ENCODE data around the gene ZBTB4.

The ZBTB4 gene

DNA sequence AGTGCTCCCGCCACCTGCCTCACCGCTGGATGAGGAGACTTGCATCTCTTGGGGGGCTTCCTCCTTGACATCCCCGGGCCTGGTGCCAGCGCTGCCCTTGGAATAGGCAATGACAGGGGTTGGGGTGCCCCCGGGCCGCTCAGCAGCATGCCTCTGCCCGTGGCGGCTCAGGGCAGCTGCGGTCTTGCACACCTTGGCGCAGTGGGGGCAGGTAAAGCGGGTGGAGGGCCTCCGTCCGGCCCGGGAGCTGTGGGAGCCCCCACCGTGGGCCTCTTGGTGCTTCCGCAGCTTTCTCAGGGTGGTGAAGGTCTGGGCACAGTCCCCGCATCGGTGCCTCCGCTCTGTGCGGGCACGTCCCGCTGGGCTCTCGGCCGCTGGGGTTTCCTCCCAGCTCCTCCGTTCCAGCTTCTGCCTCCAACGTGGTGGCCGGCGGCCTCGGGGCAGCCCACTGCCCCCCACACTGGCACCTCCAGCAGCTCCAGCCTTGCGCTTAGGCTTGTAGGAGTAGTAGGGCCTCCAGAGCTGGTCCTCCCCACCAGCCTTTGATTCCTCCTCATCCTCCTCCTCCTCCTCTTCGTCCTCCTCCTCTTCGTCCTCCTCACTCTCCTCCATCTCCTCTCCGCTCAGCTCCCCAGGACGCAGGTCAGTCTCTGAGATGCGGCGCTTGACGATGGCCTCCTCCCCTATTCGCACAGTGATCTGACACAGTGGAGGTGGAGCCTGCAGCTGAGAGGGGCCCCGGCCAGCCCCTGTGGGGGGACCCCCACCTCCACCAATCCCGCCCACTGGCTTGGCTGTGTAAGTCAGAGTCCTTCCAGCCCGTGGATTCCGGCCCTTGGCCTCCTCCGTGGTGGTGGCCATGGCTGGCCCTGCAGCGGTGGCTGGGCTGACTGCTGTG is 16.7 kb downstream of the ZBTB4 start:
- H2BK120ac ChIP-seq (ENCODE audit: insufficient read depth, low read length, poor library complexity) = no peak overlapping the region
- H3K4me3 ChIP-seq (ENCODE audit: low read depth, low read length) = no peak overlapping the region
- no peak for DNase-seq
- no peaks in the 10 kb centered on the region for H3K9me3 ChIP-seq (ENCODE audit: insufficient read depth, low read depth, low read length)
- no peak overlapping the region for H4K91ac ChIP-seq (ENCODE audit: low read depth, low read length)
- H3K23ac ChIP-seq (ENCODE audit: low read length) = no peak overlapping the region
- no peak overlapping the region for H2AK5ac ChIP-seq (ENCODE audit: low read length)
- no peaks in the 10 kb centered on the region for H3K79me1 ChIP-seq (ENCODE audit: low read length)
- no peaks in the 10 kb centered on the region for H3K4me1 ChIP-seq (ENCODE audit: control insufficient read depth in 1 of 2, insufficient read depth in 2 of 2, low read length in 2 of 2)
- no peak overlapping the region for H2BK5ac ChIP-seq (ENCODE audit: low read depth, low read length, poor library complexity)
- no peaks in the 10 kb centered on the region for H3K79me2 ChIP-seq (ENCODE audit: control insufficient read depth, insufficient read depth, low read length, poor library complexity)
- no peak overlapping the region for H3K4ac ChIP-seq (ENCODE audit: low read depth, low read length)
- no peak overlapping the region for H3K4me2 ChIP-seq (ENCODE audit: low read length)
- no peak overlapping the region for H3K9ac ChIP-seq (ENCODE audit: low read length)
- WGBS (ENCODE audit: extremely low coverage, insufficient coverage, insufficient read length) = 100% methylated on average over 3 of the region's 44 CpGs
- H3K27ac ChIP-seq (ENCODE audit: low read depth, low read length) = no peak overlapping the region
- no peak overlapping the region for H2AFZ ChIP-seq (ENCODE audit: insufficient read depth, low read length, poor library complexity)
- no peak overlapping the region for H4K12ac ChIP-seq (ENCODE audit: low read depth, low read length)
- peaks cover 38 to 39% of the 10 kb centered on the region in 2 experiments for H3K36me3 ChIP-seq (ENCODE audit: control insufficient read depth in 1 of 2, insufficient read depth in 2 of 2, low read length in 2 of 2)
- no peak overlapping the region for H4K8ac ChIP-seq (ENCODE audit: low read depth, low read length)
- no peak overlapping the region for H2BK12ac ChIP-seq (ENCODE audit: low read length)
- no peaks in the 10 kb centered on the region for H3K27me3 ChIP-seq (ENCODE audit: insufficient read depth, low read length)
- no peak overlapping the region for H3K18ac ChIP-seq (ENCODE audit: low read length)
- H3K14ac ChIP-seq (ENCODE audit: low read length) = no peak overlapping the region

DNA sequence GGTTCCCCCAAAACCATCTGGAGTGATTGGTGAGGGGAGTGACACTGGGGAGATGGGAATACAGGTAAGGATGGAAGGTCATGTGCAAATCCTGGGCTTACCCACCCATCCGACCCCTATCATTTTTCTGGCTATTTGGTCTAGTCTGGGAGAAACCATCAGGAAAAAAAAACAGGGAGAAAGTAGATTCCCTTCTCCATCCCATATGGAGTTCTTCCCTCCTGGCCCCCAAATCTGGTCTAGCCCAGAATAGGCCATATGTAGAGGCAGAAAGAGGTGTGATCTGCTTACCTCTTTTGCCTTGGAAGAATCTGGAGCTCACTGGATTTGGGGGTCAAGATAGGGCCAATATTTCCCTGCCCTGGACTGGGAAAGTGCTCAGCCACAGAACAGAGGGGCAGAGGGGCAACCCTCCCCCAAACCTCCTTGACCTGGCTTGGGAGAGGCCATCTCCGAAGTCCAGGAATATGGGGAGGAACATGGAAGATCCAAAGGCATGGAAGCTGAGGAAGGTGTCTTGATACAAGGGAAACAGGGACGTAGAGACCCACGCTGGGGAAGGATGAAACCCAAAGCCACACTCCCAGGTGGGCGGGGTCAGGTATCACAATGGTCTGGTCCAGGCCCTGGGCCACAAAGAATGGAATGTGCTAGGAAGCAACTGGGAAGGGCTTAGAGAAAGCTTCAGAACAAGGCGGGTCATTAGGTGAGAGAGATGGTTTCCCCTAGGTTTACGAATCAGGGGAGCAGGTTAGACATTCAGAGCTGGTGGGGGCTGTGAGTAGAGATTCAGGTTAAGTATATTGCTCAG is 18.4 kb downstream of the ZBTB4 start:
- no peak for DNase-seq
- Histone ChIP-seq H3K27me3 (ENCODE audit: insufficient read depth, low read length) (no peaks in the 10 kb centered on the region), H3K4me3 (ENCODE audit: low read depth, low read length) (no peak overlapping the region), H3K27ac (ENCODE audit: low read depth, low read length) (no peak overlapping the region), H3K79me2 (ENCODE audit: control insufficient read depth, insufficient read depth, low read length, poor library complexity) (no peaks in the 10 kb centered on the region), H3K36me3 (ENCODE audit: control insufficient read depth in 1 of 2, insufficient read depth in 2 of 2, low read length in 2 of 2) (peaks cover 27 to 28% of the 10 kb centered on the region in 2 experiments), H4K8ac (ENCODE audit: low read depth, low read length) (no peak overlapping the region), H2AK5ac (ENCODE audit: low read length) (no peak overlapping the region), H3K4ac (ENCODE audit: low read depth, low read length) (no peak overlapping the region), H3K9ac (ENCODE audit: low read length) (no peak overlapping the region), H3K4me1 (ENCODE audit: control insufficient read depth in 1 of 2, insufficient read depth in 2 of 2, low read length in 2 of 2) (peaks cover 3 to 4% of the 10 kb centered on the region in 2 experiments), H3K23ac (ENCODE audit: low read length) (no peak overlapping the region), H3K9me3 (ENCODE audit: insufficient read depth, low read depth, low read length) (no peaks in the 10 kb centered on the region), H2BK5ac (ENCODE audit: low read depth, low read length, poor library complexity) (no peak overlapping the region), H2BK12ac (ENCODE audit: low read length) (no peak overlapping the region), H3K18ac (ENCODE audit: low read length) (no peak overlapping the region), H4K12ac (ENCODE audit: low read depth, low read length) (no peak overlapping the region), H3K79me1 (ENCODE audit: low read length) (no peaks in the 10 kb centered on the region), H2AFZ (ENCODE audit: insufficient read depth, low read length, poor library complexity) (no peak overlapping the region), H2BK120ac (ENCODE audit: insufficient read depth, low read length, poor library complexity) (no peak overlapping the region), H3K14ac (ENCODE audit: low read length) (no peak overlapping the region), H4K91ac (ENCODE audit: low read depth, low read length) (no peak overlapping the region), H3K4me2 (ENCODE audit: low read length) (no peak overlapping the region)
- no CpG with 5 or more reads among the region's 7 CpGs for WGBS (ENCODE audit: extremely low coverage, insufficient coverage, insufficient read length)

DNA sequence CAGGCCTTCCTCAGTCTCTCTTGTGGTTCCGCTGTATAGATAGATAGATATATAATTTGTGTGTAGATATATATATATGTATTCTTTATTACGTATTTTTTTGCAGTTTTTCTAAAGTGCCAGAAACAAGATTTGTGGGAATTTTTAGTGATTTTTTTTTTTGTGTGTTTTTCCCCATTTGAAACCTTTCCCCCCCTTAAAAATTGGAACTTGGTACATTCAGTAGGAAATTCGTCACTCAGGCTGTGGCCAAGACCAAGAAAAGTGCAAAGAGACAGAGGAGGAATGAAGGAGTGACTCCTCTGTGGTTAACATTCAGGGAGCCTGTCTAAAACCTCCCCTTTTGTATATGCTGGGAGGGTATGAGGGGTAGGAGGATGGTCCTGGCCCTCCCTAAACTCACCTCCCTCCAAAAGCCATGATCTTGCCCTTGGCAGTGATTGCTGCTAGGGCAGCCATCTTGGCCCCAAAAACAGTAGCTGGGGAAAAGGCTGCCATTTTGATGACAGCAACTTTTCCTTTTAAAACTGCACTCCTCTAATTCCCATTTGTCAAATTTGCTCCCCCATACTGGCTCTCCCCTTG is 19.4 kb downstream of the ZBTB4 start:
- Histone ChIP-seq H2BK5ac (ENCODE audit: low read depth, low read length, poor library complexity) (no peak overlapping the region), H3K4me2 (ENCODE audit: low read length) (no peak overlapping the region), H2BK12ac (ENCODE audit: low read length) (no peak overlapping the region), H3K27me3 (ENCODE audit: insufficient read depth, low read length) (no peaks in the 10 kb centered on the region), H3K14ac (ENCODE audit: low read length) (no peak overlapping the region), H3K36me3 (ENCODE audit: control insufficient read depth in 1 of 2, insufficient read depth in 2 of 2, low read length in 2 of 2) (peaks cover 21 to 22% of the 10 kb centered on the region in 2 experiments), H4K8ac (ENCODE audit: low read depth, low read length) (no peak overlapping the region), H4K12ac (ENCODE audit: low read depth, low read length) (no peak overlapping the region), H3K9ac (ENCODE audit: low read length) (no peak overlapping the region), H2AK5ac (ENCODE audit: low read length) (no peak overlapping the region), H2BK120ac (ENCODE audit: insufficient read depth, low read length, poor library complexity) (no peak overlapping the region), H3K4ac (ENCODE audit: low read depth, low read length) (no peak overlapping the region), H3K23ac (ENCODE audit: low read length) (no peak overlapping the region), H3K4me1 (ENCODE audit: control insufficient read depth in 1 of 2, insufficient read depth in 2 of 2, low read length in 2 of 2) (peaks cover 4 to 5% of the 10 kb centered on the region in 2 experiments), H3K18ac (ENCODE audit: low read length) (no peak overlapping the region), H3K4me3 (ENCODE audit: low read depth, low read length) (no peak overlapping the region), H4K91ac (ENCODE audit: low read depth, low read length) (no peak overlapping the region), H3K27ac (ENCODE audit: low read depth, low read length) (no peak overlapping the region), H3K9me3 (ENCODE audit: insufficient read depth, low read depth, low read length) (no peaks in the 10 kb centered on the region), H3K79me1 (ENCODE audit: low read length) (peaks cover 3% of the 10 kb centered on the region), H2AFZ (ENCODE audit: insufficient read depth, low read length, poor library complexity) (no peak overlapping the region), H3K79me2 (ENCODE audit: control insufficient read depth, insufficient read depth, low read length, poor library complexity) (peaks cover 3% of the 10 kb centered on the region)
- DNase-seq = no peak
- WGBS (ENCODE audit: extremely low coverage, insufficient coverage, insufficient read length) = no CpG with 5 or more reads among the region's 3 CpGs

DNA sequence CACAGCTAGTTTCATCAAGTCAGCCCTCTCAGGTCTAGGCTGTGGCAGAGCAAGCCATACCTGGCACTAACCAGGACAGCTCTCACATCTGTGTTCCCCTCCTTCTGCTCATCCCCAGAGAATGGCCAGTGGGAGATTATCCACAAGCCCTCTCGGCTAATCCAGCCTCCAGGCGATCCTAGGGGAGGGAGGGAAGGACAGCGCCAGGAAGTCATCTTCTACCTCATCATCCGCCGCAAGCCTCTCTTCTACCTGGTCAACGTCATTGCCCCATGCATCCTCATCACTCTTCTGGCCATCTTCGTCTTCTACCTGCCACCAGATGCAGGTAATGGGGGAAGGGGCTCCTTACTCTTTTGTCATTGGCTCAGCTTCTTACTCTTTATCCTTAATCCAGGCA is 31.0 kb downstream of the ZBTB4 start:
- Histone ChIP-seq H4K12ac (ENCODE audit: low read depth, low read length) (no peak overlapping the region), H2AFZ (ENCODE audit: insufficient read depth, low read length, poor library complexity) (no peak overlapping the region), H2BK120ac (ENCODE audit: insufficient read depth, low read length, poor library complexity) (no peak overlapping the region), H3K4me3 (ENCODE audit: low read depth, low read length) (no peak overlapping the region), H3K23ac (ENCODE audit: low read length) (no peak overlapping the region), H2BK5ac (ENCODE audit: low read depth, low read length, poor library complexity) (no peak overlapping the region), H4K91ac (ENCODE audit: low read depth, low read length) (no peak overlapping the region), H3K79me1 (ENCODE audit: low read length) (peaks cover 3% of the 10 kb centered on the region), H3K27me3 (ENCODE audit: insufficient read depth, low read length) (no peaks in the 10 kb centered on the region), H3K4me1 (ENCODE audit: control insufficient read depth in 1 of 2, insufficient read depth in 2 of 2, low read length in 2 of 2) (peaks cover 0 to 10% of the 10 kb centered on the region in 2 experiments), H3K14ac (ENCODE audit: low read length) (no peak overlapping the region), H3K36me3 (ENCODE audit: control insufficient read depth in 1 of 2, insufficient read depth in 2 of 2, low read length in 2 of 2) (no peaks in the 10 kb centered on the region), H3K4me2 (ENCODE audit: low read length) (no peak overlapping the region), H3K9me3 (ENCODE audit: insufficient read depth, low read depth, low read length) (peaks cover 2% of the 10 kb centered on the region), H4K8ac (ENCODE audit: low read depth, low read length) (no peak overlapping the region), H2AK5ac (ENCODE audit: low read length) (no peak overlapping the region), H3K9ac (ENCODE audit: low read length) (no peak overlapping the region), H2BK12ac (ENCODE audit: low read length) (no peak overlapping the region), H3K4ac (ENCODE audit: low read depth, low read length) (no peak overlapping the region), H3K27ac (ENCODE audit: low read depth, low read length) (no peak overlapping the region), H3K18ac (ENCODE audit: low read length) (no peak overlapping the region), H3K79me2 (ENCODE audit: control insufficient read depth, insufficient read depth, low read length, poor library complexity) (no peaks in the 10 kb centered on the region)
- DNase-seq = no peak
- WGBS (ENCODE audit: extremely low coverage, insufficient coverage, insufficient read length) = no CpG with 5 or more reads among the region's 7 CpGs

All from trophoblast cell (in vitro differentiated cells and primary cell).